GM23338 (cell line): ENCODE measurements around the gene ETV4. TPM values are rescaled to one million over a fixed set of nuclear protein-coding genes. Genes with fewer than 3 reads are reported as not detected.

Experiments used
- ATAC-seq: fragments of 200-7000 bp; cut with Tn5 transposase; 3 replicates; pipeline ENCODE4 v1.9.1; 2020
- DNase-seq: peaks from one replicate; pipeline ENCODE4 v3.0.0-alpha.2; 2015; ENCODE audit warnings: low spot score
- H2AFZ ChIP-seq: fragments of 200-600 bp; sonication (generic); 2 replicates; pipeline ENCODE4 v1.8.0; 2016; ENCODE audit warnings: antibody characterized with exemption, mild to moderate bottlenecking, moderate library complexity
- H3F3A ChIP-seq: fragments of 200-600 bp; sonication (generic); replicated peaks from 2 replicates; pipeline ENCODE4 v1.8.0; 2017; ENCODE audit warnings: antibody characterized with exemption, mixed run types, low read depth
- H3K27ac ChIP-seq: fragments of 200-600 bp; sonication (generic); 2 replicates; pipeline ENCODE4 v1.6.1; 2016; ENCODE audit warnings: low read depth
- H3K27me3 ChIP-seq: fragments of 200-600 bp; sonication (generic); 2 replicates; pipeline ENCODE4 v1.8.0; 2016; ENCODE audit warnings: mild to moderate bottlenecking, mixed run types, moderate library complexity; ENCODE audit not compliant: insufficient read depth
- H3K36me3 ChIP-seq: fragments of 200-600 bp; sonication (generic); 2 replicates; pipeline ENCODE4 v1.8.0; 2016; ENCODE audit warnings: mild to moderate bottlenecking; ENCODE audit not compliant: insufficient read depth
- H3K4me1 ChIP-seq: fragments of 200-600 bp; sonication (generic); 2 replicates; pipeline ENCODE4 v1.8.0; 2016; ENCODE audit warnings: mild to moderate bottlenecking, moderate library complexity; ENCODE audit not compliant: insufficient read depth
- H3K4me2 ChIP-seq: fragments of 200-600 bp; sonication (generic); 2 replicates; pipeline ENCODE4 v1.7.1; 2017; ENCODE audit warnings: mixed run types
- H3K4me3 ChIP-seq: fragments of 200-600 bp; sonication (generic); 2 replicates; pipeline ENCODE4 v1.6.1; 2016; ENCODE audit warnings: mixed run types
- H3K79me2 ChIP-seq: fragments of 200-600 bp; sonication (generic); replicated peaks from 2 replicates; pipeline ENCODE4 v1.8.0; 2017; ENCODE audit warnings: mild to moderate bottlenecking; ENCODE audit not compliant: insufficient read depth
- H3K9me2 ChIP-seq: fragments of 200-600 bp; sonication (generic); 2 replicates; pipeline ENCODE4 v1.8.0; 2017; ENCODE audit not compliant: insufficient read depth
- H4K20me1 ChIP-seq: fragments of 200-600 bp; sonication (generic); replicated peaks from 2 replicates; pipeline ENCODE4 v1.8.0; 2017; ENCODE audit warnings: mild to moderate bottlenecking; ENCODE audit not compliant: insufficient read depth
- H3K27ac Mint-ChIP-seq: 2 replicates; pipeline ENCODE4 v1.8.0; 2020; ENCODE audit warnings: inconsistent platforms, mild to moderate bottlenecking, moderate library complexity, mixed read lengths
- H3K27me3 Mint-ChIP-seq: 3 replicates; pipeline ENCODE4 v1.8.0; 2022; ENCODE audit warnings: low read depth, mild to moderate bottlenecking, moderate library complexity, mixed read lengths, inconsistent platforms; ENCODE audit not compliant: insufficient read depth, poor library complexity
- H3K36me3 Mint-ChIP-seq: 3 replicates; pipeline ENCODE4 v1.8.0; 2021; ENCODE audit warnings: low read depth, mild to moderate bottlenecking, inconsistent platforms, moderate library complexity, mixed read lengths
- H3K4me1 Mint-ChIP-seq: 3 replicates; pipeline ENCODE4 v1.8.0; 2020; ENCODE audit warnings: mild to moderate bottlenecking, inconsistent platforms, mixed read lengths
- H3K4me3 Mint-ChIP-seq: 3 replicates; pipeline ENCODE4 v1.8.0; 2021; ENCODE audit warnings: moderate library complexity, mild to moderate bottlenecking, inconsistent platforms, mixed read lengths
- H3K9me3 Mint-ChIP-seq: 3 replicates; pipeline ENCODE4 v1.8.0; 2020; ENCODE audit warnings: moderate library complexity, mild to moderate bottlenecking, inconsistent platforms, mixed read lengths
- JUNB ChIP-seq: IDR thresholded peaks from one replicate; pipeline ENCODE4 v1.6.1; 2016; ENCODE audit warnings: antibody characterized with exemption; ENCODE audit not compliant: unreplicated experiment
- ZNF114 ChIP-seq: fragments of 250-450 bp; sonication (Bioruptor Pico); IDR thresholded peaks from 2 replicates; pipeline ENCODE4 v1.5.0; 2020; ENCODE audit warnings: mild to moderate bottlenecking, moderate library complexity
- ZNF331 ChIP-seq: fragments of 250-450 bp; sonication (Bioruptor Pico); IDR thresholded peaks from 2 replicates; pipeline ENCODE4 v1.5.0; 2020; ENCODE audit warnings: low read depth, mild to moderate bottlenecking, moderate library complexity
- polyA plus RNA-seq: library from polyadenylated mRNA; unstranded; fragments of >200 nt; fragmentation: Nextera tagmentation; extraction: Ambion mirVana; gene quantifications from 2 replicates; pipeline ENCODE4 v1.2.1, GENCODE V29; 2016
- total RNA-seq: library from RNA; depleted of rRNA; stranded (reverse); fragments of >200 nt; shearing (Covaris generic); gene quantifications from 2 replicates; pipeline ENCODE4 v1.2.3, GENCODE V29; 2014
- TF ChIP-seq, protein P1 (sequence below), 2 experiments: fragments of 200-600 bp in 1 of 2; sonication (generic) in 1 of 2; conservative IDR thresholded peaks; 2 replicates each; pipeline versions ENCODE4 v1.5.1 to v1.6.1; 2016 to 2017; ENCODE audit warnings: antibody characterized with exemption in 2 of 2, low read depth in 2 of 2, mild to moderate bottlenecking in 2 of 2, moderate library complexity in 1 of 2
- TF ChIP-seq, protein P2 (sequence below): IDR thresholded peaks from 2 replicates; pipeline ENCODE4 v1.6.1; 2016; ENCODE audit warnings: antibody characterized with exemption
- TF ChIP-seq, protein P3 (sequence below): IDR thresholded peaks from one replicate; pipeline ENCODE4 v1.6.1; 2018; ENCODE audit warnings: antibody characterized with exemption; ENCODE audit not compliant: unreplicated experiment

The ETV4 gene
- total and polyA plus RNA-seq, 2 experiments from 2014 or later: 97.2 to 149 TPM

DNA sequence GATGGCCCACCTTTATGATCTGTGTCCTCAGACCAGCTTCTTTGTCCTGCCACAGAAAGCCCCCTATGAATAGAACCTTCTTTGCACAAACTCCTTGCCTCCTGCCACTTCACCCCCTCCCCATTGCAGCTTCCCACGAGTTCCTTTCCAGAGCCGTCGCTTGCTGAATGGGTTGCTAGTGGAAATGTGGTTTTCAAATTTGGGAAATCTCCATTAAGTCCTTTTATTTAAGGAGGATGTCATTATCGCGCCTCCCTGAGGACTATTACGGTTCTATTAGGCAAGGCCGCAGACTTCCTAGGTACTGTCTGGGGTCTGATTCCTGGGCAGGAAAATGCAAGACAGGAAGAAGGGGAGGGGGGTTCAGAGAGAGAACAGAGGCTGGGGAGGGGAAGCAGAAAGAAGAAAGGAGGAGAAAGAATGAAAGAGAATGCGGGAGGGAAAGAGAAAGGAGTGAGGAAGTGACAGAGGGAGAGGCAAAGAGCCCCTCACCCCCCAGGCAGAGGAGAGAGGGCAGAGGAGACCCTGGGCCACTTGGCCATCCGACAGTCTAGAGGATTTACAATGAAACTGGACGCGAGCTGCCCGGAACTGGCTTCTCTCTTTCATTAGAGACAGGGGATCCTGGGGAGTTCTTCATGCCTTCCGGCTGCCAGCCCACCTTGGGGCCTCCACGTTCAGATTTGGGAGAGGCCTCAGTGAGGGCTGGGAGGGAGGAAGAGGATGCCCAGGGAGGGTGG is 31.7 kb upstream of the ETV4 start:
- H3K27ac Mint-ChIP-seq: no peak overlapping the region
- Histone ChIP-seq H3K79me2 (no peaks in the 10 kb centered on the region), H3K9me2 (no peaks in the 10 kb centered on the region), H3F3A (0 out of 2 replicates have a peak, but pooled peaks cover 4% of the 10 kb centered on the region), H3K36me3 (no peaks in the 10 kb centered on the region), H3K4me1 (peaks cover 35% of the 10 kb centered on the region), H4K20me1 (no peaks in the 10 kb centered on the region), H2AFZ (peak overlapping the region; percentile 83; the same call in 1 of the 2 replicates), H3K4me2 (peak overlapping the region; percentile 48), H3K27ac (no peak overlapping the region), H3K27me3 (no peaks in the 10 kb centered on the region), H3K4me3 (no peak overlapping the region)
- ATAC-seq: no peak
- TF ChIP-seq, protein P1, sequence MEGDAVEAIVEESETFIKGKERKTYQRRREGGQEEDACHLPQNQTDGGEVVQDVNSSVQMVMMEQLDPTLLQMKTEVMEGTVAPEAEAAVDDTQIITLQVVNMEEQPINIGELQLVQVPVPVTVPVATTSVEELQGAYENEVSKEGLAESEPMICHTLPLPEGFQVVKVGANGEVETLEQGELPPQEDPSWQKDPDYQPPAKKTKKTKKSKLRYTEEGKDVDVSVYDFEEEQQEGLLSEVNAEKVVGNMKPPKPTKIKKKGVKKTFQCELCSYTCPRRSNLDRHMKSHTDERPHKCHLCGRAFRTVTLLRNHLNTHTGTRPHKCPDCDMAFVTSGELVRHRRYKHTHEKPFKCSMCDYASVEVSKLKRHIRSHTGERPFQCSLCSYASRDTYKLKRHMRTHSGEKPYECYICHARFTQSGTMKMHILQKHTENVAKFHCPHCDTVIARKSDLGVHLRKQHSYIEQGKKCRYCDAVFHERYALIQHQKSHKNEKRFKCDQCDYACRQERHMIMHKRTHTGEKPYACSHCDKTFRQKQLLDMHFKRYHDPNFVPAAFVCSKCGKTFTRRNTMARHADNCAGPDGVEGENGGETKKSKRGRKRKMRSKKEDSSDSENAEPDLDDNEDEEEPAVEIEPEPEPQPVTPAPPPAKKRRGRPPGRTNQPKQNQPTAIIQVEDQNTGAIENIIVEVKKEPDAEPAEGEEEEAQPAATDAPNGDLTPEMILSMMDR (conservative IDR thresholded peaks at IDR 0.05; ENCODE audit: low read depth in 2 of 2): no peak
- no peak for TF ChIP-seq ZNF331 (CRISPR knock-in tag)
- TF ChIP-seq, protein P2, sequence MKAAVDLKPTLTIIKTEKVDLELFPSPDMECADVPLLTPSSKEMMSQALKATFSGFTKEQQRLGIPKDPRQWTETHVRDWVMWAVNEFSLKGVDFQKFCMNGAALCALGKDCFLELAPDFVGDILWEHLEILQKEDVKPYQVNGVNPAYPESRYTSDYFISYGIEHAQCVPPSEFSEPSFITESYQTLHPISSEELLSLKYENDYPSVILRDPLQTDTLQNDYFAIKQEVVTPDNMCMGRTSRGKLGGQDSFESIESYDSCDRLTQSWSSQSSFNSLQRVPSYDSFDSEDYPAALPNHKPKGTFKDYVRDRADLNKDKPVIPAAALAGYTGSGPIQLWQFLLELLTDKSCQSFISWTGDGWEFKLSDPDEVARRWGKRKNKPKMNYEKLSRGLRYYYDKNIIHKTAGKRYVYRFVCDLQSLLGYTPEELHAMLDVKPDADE: no peak
- TF ChIP-seq ZNF114: no peak
- TF ChIP-seq, protein P3, sequence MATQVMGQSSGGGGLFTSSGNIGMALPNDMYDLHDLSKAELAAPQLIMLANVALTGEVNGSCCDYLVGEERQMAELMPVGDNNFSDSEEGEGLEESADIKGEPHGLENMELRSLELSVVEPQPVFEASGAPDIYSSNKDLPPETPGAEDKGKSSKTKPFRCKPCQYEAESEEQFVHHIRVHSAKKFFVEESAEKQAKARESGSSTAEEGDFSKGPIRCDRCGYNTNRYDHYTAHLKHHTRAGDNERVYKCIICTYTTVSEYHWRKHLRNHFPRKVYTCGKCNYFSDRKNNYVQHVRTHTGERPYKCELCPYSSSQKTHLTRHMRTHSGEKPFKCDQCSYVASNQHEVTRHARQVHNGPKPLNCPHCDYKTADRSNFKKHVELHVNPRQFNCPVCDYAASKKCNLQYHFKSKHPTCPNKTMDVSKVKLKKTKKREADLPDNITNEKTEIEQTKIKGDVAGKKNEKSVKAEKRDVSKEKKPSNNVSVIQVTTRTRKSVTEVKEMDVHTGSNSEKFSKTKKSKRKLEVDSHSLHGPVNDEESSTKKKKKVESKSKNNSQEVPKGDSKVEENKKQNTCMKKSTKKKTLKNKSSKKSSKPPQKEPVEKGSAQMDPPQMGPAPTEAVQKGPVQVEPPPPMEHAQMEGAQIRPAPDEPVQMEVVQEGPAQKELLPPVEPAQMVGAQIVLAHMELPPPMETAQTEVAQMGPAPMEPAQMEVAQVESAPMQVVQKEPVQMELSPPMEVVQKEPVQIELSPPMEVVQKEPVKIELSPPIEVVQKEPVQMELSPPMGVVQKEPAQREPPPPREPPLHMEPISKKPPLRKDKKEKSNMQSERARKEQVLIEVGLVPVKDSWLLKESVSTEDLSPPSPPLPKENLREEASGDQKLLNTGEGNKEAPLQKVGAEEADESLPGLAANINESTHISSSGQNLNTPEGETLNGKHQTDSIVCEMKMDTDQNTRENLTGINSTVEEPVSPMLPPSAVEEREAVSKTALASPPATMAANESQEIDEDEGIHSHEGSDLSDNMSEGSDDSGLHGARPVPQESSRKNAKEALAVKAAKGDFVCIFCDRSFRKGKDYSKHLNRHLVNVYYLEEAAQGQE: no peak
- no peak for TF ChIP-seq JUNB
- H3K4me1 Mint-ChIP-seq: peaks cover 37% of the 10 kb centered on the region
- no peak for DNase-seq
- H3K4me3 Mint-ChIP-seq: no peak overlapping the region
- H3K27me3 Mint-ChIP-seq: peaks cover 18% of the 10 kb centered on the region
- H3K36me3 Mint-ChIP-seq: no peaks in the 10 kb centered on the region
- H3K9me3 Mint-ChIP-seq: no peaks in the 10 kb centered on the region
